Liver (tissue), 3 donors: ENCODE results near the gene CHRNA4.

Experiments used
- FOXA1 ChIP-seq: IDR thresholded peaks from 2 replicates; pipeline ENCODE4 v1.6.1; 2016; ENCODE audit warnings: antibody characterized with exemption
- GABPA ChIP-seq, 2 donors: IDR thresholded peaks in 1 of 2; conservative IDR thresholded peaks in 1 of 2; 2 replicates each; pipeline ENCODE4 v1.6.1; 2016; ENCODE audit warnings: antibody characterized with exemption in 2 of 2, mild to moderate bottlenecking in 1 of 2, moderate library complexity in 1 of 2
- JUND ChIP-seq, 2 donors: IDR thresholded peaks; 2 replicates each; pipeline ENCODE4 v1.6.1; 2016; ENCODE audit warnings: antibody characterized with exemption in 2 of 2
- NR2F2 ChIP-seq: IDR thresholded peaks from 2 replicates; pipeline ENCODE4 v1.6.1; 2016; ENCODE audit warnings: antibody characterized with exemption
- SP1 ChIP-seq: IDR thresholded peaks from 2 replicates; pipeline ENCODE4 v1.6.1; 2018; ENCODE audit warnings: antibody characterized with exemption, mild to moderate bottlenecking
- TAF1 ChIP-seq: conservative IDR thresholded peaks from 2 replicates; pipeline ENCODE4 v1.6.1; 2016; ENCODE audit warnings: antibody characterized with exemption, mild to moderate bottlenecking
- YY1 ChIP-seq: IDR thresholded peaks from 2 replicates; pipeline ENCODE4 v1.6.1; 2016; ENCODE audit warnings: antibody characterized with exemption, mild to moderate bottlenecking
- TF ChIP-seq, protein P1 (sequence below): fragments of 150-350 bp; IDR thresholded peaks from 2 replicates; pipeline ENCODE4 v1.5.1; 2017; ENCODE audit warnings: improper control_type of control experiment, low read depth, low read length; ENCODE audit not compliant: missing input control
- TF ChIP-seq, protein P2 (sequence below): IDR thresholded peaks from 2 replicates; pipeline ENCODE4 v1.6.1; 2016; ENCODE audit warnings: antibody characterized with exemption
- TF ChIP-seq, protein P3 (sequence below): IDR thresholded peaks from 2 replicates; pipeline ENCODE4 v1.6.1; 2016; ENCODE audit warnings: antibody characterized with exemption
- TF ChIP-seq, protein P4 (sequence below): IDR thresholded peaks from 2 replicates; pipeline ENCODE4 v1.6.1; 2016; ENCODE audit warnings: antibody characterized with exemption
- TF ChIP-seq, protein P5 (sequence below): IDR thresholded peaks from 2 replicates; pipeline ENCODE4 v1.6.1; 2016; ENCODE audit warnings: antibody characterized with exemption, mild to moderate bottlenecking
- donor health status: healthy.
- donor health status: healthy.

DNA sequence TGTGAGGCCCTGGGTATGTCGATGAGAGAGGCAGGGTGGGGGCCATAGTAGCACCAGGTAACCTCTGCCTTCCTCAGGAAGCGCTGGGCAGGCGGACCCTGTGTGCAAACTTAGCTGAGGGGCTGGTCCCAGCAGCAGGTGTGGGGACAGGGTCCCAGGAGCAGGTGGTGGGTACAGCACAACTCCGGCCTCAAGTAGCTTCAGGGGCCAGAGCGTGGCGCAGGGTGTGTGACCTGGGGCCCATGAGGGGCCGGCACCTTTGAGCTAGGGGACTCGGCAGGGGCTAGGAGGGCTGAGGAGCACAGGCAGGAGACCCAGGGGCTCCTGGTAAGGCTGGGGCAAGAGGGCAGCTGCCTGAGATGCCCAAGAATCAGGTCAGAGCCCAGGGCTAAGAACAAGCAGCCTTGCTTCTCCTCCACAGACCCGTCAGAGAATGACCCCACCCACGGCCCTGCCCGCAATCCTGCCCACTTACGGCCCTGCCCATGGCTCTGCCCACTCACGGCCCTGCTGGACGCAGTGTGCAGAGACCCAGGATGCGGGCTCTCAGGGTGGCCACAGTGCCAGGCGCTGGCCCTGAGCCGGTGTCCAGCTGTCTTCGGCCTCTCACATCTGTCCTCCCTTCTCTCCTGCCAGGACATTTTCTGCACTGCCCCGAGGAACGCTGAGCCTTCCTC lies 30.9 kb downstream of the CHRNA4 start:
- TF ChIP-seq, protein P1, sequence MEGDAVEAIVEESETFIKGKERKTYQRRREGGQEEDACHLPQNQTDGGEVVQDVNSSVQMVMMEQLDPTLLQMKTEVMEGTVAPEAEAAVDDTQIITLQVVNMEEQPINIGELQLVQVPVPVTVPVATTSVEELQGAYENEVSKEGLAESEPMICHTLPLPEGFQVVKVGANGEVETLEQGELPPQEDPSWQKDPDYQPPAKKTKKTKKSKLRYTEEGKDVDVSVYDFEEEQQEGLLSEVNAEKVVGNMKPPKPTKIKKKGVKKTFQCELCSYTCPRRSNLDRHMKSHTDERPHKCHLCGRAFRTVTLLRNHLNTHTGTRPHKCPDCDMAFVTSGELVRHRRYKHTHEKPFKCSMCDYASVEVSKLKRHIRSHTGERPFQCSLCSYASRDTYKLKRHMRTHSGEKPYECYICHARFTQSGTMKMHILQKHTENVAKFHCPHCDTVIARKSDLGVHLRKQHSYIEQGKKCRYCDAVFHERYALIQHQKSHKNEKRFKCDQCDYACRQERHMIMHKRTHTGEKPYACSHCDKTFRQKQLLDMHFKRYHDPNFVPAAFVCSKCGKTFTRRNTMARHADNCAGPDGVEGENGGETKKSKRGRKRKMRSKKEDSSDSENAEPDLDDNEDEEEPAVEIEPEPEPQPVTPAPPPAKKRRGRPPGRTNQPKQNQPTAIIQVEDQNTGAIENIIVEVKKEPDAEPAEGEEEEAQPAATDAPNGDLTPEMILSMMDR, result no peak
- TF ChIP-seq SP1, result no peak
- TF ChIP-seq TAF1, result no peak
- no peak for TF ChIP-seq GABPA (IDR thresholded peaks at IDR 0.05 in 1 of 2, conservative IDR thresholded peaks at IDR 0.05 in 1 of 2)
- TF ChIP-seq, protein P2, sequence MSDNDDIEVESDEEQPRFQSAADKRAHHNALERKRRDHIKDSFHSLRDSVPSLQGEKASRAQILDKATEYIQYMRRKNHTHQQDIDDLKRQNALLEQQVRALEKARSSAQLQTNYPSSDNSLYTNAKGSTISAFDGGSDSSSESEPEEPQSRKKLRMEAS, result no peak
- TF ChIP-seq FOXA1, result no peak
- no peak for TF ChIP-seq JUND (IDR thresholded peaks at IDR 0.05)
- TF ChIP-seq NR2F2, result no peak
- TF ChIP-seq, protein P3, sequence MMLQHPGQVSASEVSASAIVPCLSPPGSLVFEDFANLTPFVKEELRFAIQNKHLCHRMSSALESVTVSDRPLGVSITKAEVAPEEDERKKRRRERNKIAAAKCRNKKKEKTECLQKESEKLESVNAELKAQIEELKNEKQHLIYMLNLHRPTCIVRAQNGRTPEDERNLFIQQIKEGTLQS, result no peak
- TF ChIP-seq, protein P4, sequence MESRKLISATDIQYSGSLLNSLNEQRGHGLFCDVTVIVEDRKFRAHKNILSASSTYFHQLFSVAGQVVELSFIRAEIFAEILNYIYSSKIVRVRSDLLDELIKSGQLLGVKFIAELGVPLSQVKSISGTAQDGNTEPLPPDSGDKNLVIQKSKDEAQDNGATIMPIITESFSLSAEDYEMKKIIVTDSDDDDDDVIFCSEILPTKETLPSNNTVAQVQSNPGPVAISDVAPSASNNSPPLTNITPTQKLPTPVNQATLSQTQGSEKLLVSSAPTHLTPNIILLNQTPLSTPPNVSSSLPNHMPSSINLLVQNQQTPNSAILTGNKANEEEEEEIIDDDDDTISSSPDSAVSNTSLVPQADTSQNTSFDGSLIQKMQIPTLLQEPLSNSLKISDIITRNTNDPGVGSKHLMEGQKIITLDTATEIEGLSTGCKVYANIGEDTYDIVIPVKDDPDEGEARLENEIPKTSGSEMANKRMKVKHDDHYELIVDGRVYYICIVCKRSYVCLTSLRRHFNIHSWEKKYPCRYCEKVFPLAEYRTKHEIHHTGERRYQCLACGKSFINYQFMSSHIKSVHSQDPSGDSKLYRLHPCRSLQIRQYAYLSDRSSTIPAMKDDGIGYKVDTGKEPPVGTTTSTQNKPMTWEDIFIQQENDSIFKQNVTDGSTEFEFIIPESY, result no peak
- TF ChIP-seq YY1, result no peak
- TF ChIP-seq, protein P5, sequence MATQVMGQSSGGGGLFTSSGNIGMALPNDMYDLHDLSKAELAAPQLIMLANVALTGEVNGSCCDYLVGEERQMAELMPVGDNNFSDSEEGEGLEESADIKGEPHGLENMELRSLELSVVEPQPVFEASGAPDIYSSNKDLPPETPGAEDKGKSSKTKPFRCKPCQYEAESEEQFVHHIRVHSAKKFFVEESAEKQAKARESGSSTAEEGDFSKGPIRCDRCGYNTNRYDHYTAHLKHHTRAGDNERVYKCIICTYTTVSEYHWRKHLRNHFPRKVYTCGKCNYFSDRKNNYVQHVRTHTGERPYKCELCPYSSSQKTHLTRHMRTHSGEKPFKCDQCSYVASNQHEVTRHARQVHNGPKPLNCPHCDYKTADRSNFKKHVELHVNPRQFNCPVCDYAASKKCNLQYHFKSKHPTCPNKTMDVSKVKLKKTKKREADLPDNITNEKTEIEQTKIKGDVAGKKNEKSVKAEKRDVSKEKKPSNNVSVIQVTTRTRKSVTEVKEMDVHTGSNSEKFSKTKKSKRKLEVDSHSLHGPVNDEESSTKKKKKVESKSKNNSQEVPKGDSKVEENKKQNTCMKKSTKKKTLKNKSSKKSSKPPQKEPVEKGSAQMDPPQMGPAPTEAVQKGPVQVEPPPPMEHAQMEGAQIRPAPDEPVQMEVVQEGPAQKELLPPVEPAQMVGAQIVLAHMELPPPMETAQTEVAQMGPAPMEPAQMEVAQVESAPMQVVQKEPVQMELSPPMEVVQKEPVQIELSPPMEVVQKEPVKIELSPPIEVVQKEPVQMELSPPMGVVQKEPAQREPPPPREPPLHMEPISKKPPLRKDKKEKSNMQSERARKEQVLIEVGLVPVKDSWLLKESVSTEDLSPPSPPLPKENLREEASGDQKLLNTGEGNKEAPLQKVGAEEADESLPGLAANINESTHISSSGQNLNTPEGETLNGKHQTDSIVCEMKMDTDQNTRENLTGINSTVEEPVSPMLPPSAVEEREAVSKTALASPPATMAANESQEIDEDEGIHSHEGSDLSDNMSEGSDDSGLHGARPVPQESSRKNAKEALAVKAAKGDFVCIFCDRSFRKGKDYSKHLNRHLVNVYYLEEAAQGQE, result no peak
